ENCODE results near the gene SOX8.

The SOX8 gene

DNA sequence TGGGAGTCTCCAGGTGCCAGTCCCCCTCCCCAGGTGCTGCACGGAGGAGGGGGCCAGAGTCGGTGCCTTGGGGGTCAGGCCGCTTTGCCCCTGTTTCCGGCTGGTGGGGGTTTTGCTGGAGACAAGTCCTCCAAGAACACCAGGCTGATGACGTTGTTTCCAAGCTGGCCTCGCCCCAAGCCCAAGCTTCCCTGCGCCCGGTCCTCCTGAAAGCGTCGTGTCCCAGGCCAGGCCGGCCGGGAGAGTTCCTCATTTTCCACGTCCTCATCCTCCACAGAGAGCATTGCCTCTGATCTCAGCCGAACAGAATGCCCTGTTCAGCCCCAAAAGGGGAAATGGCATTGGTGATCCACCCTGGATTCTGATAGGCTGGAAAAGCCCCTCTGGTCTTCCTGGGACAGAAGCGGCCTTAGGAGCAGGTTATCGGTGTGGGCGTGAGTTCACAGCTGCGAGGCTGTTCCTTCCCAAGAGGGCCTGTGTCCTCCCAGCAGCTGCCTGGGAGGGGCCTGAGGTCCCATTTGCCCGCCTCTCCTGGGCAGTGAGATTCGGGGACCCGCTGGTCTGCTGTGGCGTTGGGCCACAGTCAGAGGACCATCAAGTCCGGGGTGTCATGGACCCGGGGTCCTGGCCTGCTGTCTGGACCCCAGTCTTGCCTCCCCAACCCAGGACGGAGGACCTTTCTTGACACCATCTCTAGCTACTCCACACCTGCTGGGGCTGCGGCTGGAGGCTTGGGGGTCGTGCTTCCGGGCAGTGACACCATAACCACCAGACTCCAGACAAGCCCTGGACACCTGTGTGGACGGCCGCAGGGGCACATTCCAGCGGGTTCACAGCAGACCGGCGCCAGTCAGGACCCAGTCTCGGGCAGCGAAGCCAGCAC lies 7.1 kb downstream of the SOX8 start:
- DNase-seq (ENCODE audit: low spot score), result no peak

- no peak for DNase-seq (ENCODE audit: low spot score)
Measured at GRCh38 chr16:989354-989814, 7.8 kb downstream of the SOX8 start.

DNA sequence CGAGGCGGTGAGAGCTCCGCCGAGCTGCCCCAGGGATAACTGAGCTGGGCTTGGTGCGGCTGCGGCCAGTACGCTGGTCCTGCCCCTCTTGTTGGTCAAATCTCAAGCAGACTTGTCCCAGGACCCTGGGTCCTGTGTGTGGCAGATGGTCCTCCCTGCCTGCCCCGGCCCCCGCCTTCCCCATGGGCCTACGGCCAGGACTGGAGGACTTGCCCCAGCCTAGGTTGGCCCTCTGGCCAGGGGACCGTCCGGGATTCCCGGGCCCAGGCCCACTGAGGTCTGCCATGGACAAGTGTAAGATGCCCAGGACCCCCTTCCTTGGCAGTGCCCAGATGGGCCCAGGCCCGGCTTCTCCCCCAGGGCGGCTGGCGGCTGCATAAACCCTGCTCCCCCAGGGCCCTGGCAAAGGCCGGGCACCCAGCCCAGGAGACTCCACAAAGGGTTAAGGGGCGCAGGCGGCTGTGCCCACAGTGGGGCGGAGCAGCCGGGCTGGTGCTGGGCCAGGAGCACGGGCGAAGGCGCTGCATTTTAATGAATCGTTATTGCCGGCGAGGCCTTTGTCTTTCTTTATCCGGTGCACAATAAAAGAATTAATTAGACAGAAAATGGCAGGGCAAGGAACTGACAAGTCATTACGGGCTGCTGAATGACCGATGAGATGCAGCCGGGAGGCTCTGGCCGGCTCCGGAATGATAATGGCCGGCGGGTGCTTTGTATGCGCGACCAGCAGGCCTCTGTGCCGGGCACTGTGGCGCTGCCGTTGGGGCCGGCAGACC lies 9.1 kb downstream of the SOX8 start:
- DNase-seq (ENCODE audit: low spot score), result no peak

DNA sequence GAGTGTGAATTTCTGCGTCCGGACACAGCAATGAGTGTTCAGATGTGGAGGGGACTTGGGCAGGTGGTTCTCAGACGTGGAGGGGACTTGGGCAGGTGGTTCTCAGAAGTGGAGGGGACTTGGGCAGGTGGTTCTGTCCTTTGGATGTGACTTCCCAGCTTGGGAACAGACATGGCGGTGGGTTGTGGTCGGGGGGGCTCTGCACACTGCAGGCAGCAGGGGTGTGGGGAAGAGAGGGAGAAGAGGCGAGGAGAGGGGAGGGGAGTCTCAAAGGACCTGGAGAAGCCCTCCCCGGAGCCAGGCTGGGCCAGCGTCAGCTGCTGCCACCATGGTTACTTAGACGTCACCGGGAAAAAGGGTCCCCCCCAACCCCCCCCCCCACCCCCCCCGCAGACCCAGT lies 9.8 kb downstream of the SOX8 start:
- no peak for DNase-seq (ENCODE audit: low spot score)

DNA sequence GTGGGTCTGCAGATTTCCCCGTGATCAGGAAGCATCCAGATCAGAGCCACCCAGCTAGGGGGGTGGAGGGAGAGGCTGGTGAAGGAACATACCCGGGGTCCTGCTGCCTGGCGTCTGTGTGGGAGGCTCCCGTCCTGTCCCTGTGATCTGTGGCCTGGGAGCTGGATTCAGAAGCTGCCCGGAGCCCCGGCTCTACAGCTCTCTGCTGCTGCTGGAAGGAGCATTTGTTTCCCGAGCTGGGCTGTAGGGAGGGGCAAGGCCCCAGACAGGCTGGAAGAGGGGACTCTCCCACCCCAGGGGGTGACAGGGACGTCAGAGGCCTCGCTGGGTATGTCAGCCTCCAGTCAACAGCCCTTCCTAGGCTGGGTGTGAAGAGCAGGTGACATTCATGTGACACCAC lies 10.2 kb downstream of the SOX8 start:
- no peak for DNase-seq (ENCODE audit: low spot score)

GRCh38 chr16:993731-994130 lies 12.2 kb downstream of the SOX8 start:
- DNase-seq (ENCODE audit: low spot score), result no peak

GRCh38 chr16:995087-995486 lies 13.5 kb downstream of the SOX8 start:
- DNase-seq (ENCODE audit: low spot score), result no peak

DNA sequence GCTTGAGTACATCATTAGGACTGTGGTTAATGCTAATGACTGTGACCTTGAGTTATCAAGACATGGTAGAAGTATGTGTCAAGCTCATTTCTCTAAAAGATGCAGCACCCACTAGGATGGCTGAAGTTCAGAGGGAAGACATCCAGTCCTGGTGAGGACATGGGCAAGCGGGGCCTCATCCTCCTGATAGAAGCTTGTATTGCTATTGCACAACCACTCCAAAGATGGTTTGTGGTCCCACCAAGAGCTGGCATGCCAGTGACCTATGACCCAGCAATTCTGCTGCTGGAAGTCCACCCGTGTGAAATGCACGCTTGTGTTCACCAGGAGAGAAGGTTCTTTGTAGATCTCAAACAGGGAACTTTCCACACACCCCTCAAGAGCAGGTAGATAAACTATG lies 14.2 kb downstream of the SOX8 start:
- DNase-seq (ENCODE audit: low spot score), result no peak

DNA sequence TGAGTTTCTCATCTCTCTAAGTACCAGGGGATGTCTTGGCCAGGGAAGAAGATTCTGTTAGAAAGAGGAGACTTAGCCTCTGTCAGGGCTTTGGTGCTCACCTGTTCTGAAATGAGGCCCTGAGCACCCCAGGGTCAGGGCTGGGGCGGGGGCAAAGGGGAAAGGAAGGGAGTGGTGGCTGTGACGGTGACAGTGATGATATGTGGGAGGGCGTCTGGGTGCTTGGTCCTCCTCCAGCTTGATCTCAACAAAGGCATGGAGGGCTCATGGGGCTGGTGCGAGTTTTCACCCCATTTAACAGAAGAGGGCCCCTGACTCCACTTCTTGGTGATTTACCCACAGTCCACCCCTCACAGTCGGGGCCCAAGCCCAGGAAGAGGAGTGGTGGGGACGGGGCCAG lies 15.1 kb downstream of the SOX8 start:
- no peak for DNase-seq (ENCODE audit: low spot score)

GRCh38 chr16:997440-998051 lies 16.0 kb downstream of the SOX8 start:
- no peak for DNase-seq (ENCODE audit: low spot score)

DNA sequence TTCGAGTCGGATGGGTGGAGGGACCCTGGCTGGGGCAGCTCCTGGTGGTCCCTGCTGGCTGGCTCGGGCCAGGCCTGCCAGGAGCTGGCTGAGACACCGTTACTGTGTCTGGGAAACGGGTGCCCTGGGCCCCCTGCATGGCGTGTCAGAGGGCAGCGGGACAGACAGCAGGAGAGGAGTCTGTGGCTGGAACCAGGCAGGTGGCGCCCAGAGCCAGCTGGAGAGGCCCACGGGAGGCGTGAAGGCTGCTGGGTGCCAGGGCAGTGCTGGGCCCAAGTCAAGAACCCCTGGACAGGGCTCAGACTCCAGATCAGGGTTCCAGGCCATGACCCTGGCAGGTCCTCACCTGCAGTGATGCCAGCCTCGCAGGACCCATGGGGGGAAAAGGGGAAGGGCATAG lies 16.6 kb downstream of the SOX8 start:
- no peak for DNase-seq (ENCODE audit: low spot score)

DNA sequence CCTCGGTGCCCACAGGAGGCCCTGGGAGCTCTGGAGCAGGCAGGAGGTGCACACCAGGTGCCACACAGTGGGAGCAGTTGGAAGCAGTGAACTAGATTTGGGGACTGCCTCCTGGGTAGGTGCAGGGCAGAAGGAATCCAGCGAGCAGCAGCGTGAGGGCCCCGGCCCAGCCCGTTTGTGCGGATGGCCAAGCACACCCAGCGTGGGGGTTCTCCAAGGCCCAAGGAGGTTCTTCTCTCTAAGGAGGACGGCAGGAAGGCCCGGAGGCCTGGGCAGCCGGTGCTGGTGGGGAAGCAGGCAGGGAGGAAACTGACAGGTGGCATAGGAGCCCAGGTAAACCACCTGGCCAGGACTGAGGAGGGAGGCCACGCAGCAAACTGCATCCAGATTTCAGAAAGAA lies 17.0 kb downstream of the SOX8 start:
- no peak for DNase-seq (ENCODE audit: low spot score)

- no peak for DNase-seq (ENCODE audit: low spot score)
Measured at GRCh38 chr16:999677-1000076, 18.1 kb downstream of the SOX8 start.

DNA sequence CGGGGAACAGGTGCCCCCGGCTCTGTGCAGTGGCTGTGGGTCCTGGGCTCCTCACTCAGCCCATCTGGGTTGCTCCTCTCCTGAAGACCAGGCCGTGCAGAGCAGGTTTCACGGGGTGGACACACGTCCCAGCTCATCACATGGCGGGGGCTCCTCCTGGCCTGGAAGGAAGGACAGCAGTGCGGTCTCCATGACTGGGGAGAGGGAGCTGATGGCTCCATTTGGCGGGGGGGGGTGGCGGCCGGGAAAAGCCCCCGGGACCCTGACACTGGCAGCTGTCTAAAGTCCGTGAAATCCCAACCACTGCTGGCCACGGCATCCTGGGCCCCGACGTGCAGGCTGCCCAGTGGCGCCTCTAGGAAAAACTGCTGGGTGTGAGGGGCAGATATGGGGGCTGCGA lies 19.0 kb downstream of the SOX8 start:
- DNase-seq (ENCODE audit: low spot score), result no peak

GRCh38 chr16:1001096-1001495 lies 19.5 kb downstream of the SOX8 start:
- DNase-seq (ENCODE audit: low spot score), result no peak

DNA sequence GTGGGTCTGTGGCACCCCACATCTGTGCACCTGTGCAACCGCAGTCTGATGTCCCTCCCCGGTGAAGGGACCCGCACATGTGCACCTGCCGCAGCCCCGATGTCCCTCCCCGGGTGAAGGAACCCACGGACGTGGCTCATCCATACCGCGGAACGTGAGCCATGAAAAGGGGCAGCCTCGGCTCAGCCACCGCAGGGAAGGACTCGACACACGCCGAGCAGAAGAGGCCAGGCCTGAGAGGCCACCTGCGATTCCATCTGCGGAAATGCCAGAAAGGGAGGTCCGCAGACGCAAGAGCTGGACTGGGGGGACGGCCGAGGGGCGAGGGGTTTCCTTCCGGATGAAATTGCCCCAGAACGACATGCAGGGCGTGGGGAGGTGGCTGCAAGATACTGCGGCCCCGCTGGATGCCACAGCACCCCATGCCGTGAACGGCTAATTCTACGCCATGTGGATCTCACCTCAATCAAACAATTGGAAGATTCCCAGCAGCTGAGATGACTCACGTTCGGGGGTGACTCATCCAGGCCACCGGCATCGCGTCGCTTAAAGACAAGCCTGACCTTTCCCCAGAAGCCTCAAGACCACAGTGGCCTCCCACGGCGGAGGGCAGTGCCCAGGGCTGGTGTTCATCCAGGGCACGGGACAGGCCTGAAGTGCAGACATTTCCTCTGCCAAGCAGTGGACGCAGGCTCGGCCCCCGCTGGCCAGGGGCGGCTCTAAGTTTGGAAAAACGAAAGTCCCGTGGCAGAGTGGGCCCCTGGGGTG lies 21.0 kb downstream of the SOX8 start:
- DNase-seq (ENCODE audit: low spot score), result no peak

- DNase-seq (ENCODE audit: low spot score), result no peak
Measured at GRCh38 chr16:1003391-1004347, 22.1 kb downstream of the SOX8 start.

DNA sequence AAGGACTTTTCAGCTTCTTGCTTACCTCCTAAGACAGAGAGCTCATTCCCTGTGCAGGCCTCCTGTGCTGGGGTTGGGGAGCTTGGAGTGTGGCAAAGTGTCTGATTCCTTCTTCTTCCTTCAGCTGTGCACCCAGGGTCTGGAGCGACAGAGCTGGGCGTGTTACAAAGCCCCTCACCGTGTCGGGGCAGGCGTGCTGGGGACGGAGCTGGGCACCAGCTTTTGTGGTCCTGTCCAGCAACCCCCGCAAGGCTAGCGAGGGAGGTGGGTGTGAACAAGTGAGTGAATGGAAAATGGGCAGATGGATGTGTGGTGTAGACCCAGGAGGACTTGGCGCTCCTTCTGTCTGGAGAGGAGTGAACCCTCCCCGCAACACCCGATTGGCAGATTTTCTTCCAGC lies 23.7 kb downstream of the SOX8 start:
- DNase-seq (ENCODE audit: low spot score), result no peak

DNA sequence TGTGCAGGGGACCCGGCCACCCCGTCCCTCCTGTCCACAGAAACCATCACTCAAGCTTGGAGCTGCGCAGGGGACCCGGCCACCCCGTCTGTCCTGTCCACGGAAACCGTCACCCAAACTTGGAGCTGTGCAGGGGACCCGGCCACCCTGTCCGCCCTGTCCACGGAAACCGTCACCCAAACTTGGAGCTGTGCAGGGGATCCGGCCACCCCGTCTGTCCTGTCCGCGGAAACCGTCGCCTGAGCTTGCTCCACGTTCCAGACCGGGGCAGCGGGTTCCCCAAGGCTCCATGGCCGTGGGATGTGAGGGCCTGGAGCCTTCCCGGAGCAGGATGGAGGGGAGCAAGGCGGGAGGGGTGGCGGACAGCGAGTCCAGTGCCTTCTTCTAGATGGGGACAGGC lies 25.2 kb downstream of the SOX8 start:
- DNase-seq (ENCODE audit: low spot score), result no peak

GRCh38 chr16:1007284-1007850 lies 25.8 kb downstream of the SOX8 start:
- DNase-seq (ENCODE audit: low spot score), result no peak

DNA sequence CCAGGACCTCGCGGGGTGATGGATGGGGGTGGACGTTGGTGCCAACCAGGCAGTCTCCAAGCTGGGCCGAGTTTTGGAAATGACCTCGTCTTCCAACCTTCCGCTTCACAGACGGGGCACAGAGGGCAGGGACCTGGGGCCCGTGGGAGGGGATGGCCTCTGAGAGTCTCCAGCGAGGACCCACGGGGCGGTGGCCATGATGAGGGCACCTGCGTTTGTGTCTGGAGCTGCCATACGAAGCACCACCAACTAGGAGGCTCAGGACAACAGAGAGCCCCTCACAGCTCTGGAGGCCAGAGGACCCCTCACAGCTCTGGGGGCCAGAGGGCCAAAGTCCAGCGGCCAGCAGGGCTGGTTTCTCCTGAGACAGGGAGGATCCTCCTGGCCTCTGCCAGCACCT lies 26.5 kb downstream of the SOX8 start:
- DNase-seq (ENCODE audit: low spot score), result no peak

All from cerebellar cortex (tissue), 1 donor.